Measurements from ENCODE around the gene DCST2. TPM values are rescaled to one million over a fixed set of nuclear protein-coding genes. Genes with fewer than 3 reads are reported as not detected.

The DCST2 gene
- total and polyA plus RNA-seq, 9 of the 15 experiments (the other 6 are each of a cell fraction or from before 2014, with no cell fraction given): 0.09 to 0.49 (median 0.11) TPM; not detected in 3

- TF ChIP-seq ZNF280A (IDR thresholded peaks at IDR 0.05; ENCODE audit: low read depth, partially characterized antibody): no peak
- TF ChIP-seq ZNF586 (CRISPR knock-in tag; conservative IDR thresholded peaks at IDR 0.05): no peak
- TF ChIP-seq HBP1 (CRISPR knock-in tag; IDR thresholded peaks at IDR 0.05): no peak
- no peak for TF ChIP-seq BMI1 (IDR thresholded peaks at IDR 0.05; ENCODE audit: low read length)
- TF ChIP-seq ZBTB1 (CRISPR knock-in tag; IDR thresholded peaks at IDR 0.05; ENCODE audit: borderline replicate concordance, low read depth): no peak
- no peak for TF ChIP-seq PHF20 (IDR thresholded peaks at IDR 0.05; ENCODE audit: partially characterized antibody)
- TF ChIP-seq TGIF2 (CRISPR knock-in tag; IDR thresholded peaks at IDR 0.05): no peak
- no peak for TF ChIP-seq PRMT5 (CRISPR knock-in tag; IDR thresholded peaks at IDR 0.05)
- TF ChIP-seq NFE2 (IDR thresholded peaks at IDR 0.05; ENCODE audit: low read depth): no peak
- TF ChIP-seq RNF219 (CRISPR knock-in tag; IDR thresholded peaks at IDR 0.05): no peak
- TF ChIP-seq DPF2 (IDR thresholded peaks at IDR 0.05): no peak
- no peak for TF ChIP-seq FOXJ3 (CRISPR knock-in tag; IDR thresholded peaks at IDR 0.05)
- TF ChIP-seq ZNF253 (CRISPR knock-in tag; conservative IDR thresholded peaks at IDR 0.05): no peak
- TF ChIP-seq ZNF347 (CRISPR knock-in tag; IDR thresholded peaks at IDR 0.05; ENCODE audit: low read depth): no peak
- no peak for TF ChIP-seq U2AF2 (optimal IDR thresholded peaks at IDR 0.05; ENCODE audit: low read depth, low read length)
- TF ChIP-seq ZFX (CRISPR knock-in tag; IDR thresholded peaks at IDR 0.05): no peak; the same call in 1 of the 2 replicates
- TF ChIP-seq HIVEP1 (CRISPR knock-in tag; IDR thresholded peaks at IDR 0.05): no peak
- no peak for TF ChIP-seq GTF2B (IDR thresholded peaks at IDR 0.05; ENCODE audit: extremely low read depth, insufficient read length)
- TF ChIP-seq AFF1 (IDR thresholded peaks at IDR 0.05; ENCODE audit: low read depth in 1 of 2, partially characterized antibody in 2 of 2): peak in 1 of 2 experiments; percentile 94
- no peak for TF ChIP-seq ZBED1 (IDR thresholded peaks at IDR 0.05)
These were observed 26.9 kb downstream of the DCST2 start (continued) for GRCh38 chr1:155006601-155007101.

Measured in K562 (cell line).